ENCODE data around the gene KIAA0319L.

DNA sequence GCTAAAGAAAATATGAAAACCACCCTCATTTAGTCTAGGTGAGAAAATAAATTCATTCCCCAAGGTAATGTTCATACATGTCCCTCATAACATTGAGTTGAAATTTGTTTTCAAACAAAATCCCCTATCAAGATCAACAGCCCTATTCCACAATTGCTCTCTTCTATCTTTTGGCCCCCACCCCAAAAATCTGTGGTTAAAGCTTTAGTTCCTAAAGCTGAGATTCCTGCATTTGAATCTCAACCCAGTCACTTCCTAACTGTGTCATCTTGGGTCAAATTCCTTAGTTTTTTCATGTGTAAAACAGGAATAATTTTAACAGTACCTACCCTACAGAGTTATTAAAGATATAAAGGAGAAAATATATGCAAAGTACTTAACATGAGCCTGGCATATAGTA is 22.0 kb downstream of the KIAA0319L start:
- TF ChIP-seq EZH2 (IDR thresholded peaks at IDR 0.05; ENCODE audit: borderline replicate concordance, low read depth, low read length, severe bottlenecking) = no peak
- TF ChIP-seq, protein P1, sequence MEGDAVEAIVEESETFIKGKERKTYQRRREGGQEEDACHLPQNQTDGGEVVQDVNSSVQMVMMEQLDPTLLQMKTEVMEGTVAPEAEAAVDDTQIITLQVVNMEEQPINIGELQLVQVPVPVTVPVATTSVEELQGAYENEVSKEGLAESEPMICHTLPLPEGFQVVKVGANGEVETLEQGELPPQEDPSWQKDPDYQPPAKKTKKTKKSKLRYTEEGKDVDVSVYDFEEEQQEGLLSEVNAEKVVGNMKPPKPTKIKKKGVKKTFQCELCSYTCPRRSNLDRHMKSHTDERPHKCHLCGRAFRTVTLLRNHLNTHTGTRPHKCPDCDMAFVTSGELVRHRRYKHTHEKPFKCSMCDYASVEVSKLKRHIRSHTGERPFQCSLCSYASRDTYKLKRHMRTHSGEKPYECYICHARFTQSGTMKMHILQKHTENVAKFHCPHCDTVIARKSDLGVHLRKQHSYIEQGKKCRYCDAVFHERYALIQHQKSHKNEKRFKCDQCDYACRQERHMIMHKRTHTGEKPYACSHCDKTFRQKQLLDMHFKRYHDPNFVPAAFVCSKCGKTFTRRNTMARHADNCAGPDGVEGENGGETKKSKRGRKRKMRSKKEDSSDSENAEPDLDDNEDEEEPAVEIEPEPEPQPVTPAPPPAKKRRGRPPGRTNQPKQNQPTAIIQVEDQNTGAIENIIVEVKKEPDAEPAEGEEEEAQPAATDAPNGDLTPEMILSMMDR (IDR thresholded peaks at IDR 0.05; ENCODE audit: borderline replicate concordance, extremely low read depth, low read length, poor library complexity, severe bottlenecking) = no peak
